Subcutaneous adipose tissue (tissue), 4 donors: ENCODE data around the gene PXK. TPM values are rescaled to one million over a fixed set of nuclear protein-coding genes. Genes with fewer than 3 reads are reported as not detected.

ENCODE experiments used
- CTCF ChIP-seq: fragments of 450-650 bp; IDR thresholded peaks from one replicate; pipeline ENCODE4 v1.5.1; 2016; ENCODE audit warnings: low read depth, mild to moderate bottlenecking, control low read depth, antibody characterized with exemption, moderate library complexity
- total RNA-seq, 4 donors: library from RNA; depleted of rRNA; stranded (reverse); fragments of >200 nt; gene quantifications; one replicate each; pipeline ENCODE4 v1.1.0, GENCODE V29; 2016

The PXK gene
- total RNA-seq, 4 donors from 2014 or later = 27.1 to 53.6 (median 30.7) TPM

GRCh38 chr3:58326267-58326900 lies 6.3 kb upstream of the PXK start:
- TF ChIP-seq CTCF = no peak

DNA sequence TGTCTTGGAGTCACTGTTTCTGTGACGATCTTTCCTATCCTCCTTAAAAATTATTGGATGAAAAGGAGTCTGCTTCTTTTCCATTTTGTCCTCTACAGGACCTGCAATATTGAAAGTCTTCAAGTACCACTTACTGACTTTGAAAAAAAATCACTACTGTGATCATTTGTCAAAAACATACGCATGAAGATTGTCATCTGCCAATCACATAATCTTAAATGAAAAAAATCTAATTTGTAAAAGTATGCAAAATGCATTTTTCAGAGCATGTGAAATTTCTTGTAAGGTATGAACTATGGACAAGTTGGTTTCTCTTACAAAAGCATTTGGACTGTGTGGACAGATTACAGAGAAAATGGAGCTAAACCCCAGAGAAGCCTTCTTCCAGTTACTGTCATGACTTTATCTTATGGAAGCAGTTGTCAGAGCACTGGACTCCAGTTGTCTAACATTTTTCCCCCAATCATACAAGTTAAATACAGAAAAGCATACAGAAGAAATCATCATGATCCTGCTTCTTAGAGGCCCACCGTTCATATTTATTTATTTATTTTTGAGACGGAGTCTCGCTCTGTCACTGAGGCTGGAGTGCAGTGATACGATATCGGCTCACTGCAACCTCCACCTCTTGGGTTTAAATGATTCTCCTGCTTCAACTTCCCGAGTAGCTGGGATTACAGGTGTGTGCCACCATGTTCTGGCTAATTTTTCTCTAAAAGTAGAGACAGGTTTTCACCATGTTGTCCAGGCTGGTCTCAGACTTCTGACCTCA lies 3.4 kb upstream of the PXK start:
- TF ChIP-seq CTCF = no peak

DNA sequence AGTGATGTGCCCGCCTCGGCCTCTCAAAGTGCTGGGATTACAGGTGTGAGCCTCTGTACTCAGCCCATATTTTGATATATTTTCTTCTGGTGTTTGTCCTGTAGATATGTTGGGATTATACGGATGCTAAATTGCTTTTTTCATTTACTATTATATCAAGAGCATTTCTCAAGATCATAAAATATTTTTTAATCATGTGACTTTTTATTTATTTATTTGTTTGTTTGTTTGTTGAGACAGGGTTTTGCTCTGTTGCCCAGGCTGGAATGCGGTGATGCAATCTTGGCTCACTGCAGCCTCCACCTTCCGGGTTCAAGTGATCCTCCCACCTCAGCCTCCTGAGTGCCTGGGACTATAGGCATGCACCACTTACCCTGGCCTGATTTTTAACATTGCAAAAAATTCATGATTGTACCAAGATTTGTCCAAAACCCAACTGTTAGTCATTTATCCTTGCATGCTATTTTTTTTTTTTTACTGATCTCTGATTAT lies 2.7 kb upstream of the PXK start:
- no peak for TF ChIP-seq CTCF

GRCh38 chr3:58331593-58332152 lies 1.0 kb upstream of the PXK start:
- TF ChIP-seq CTCF = no peak

DNA sequence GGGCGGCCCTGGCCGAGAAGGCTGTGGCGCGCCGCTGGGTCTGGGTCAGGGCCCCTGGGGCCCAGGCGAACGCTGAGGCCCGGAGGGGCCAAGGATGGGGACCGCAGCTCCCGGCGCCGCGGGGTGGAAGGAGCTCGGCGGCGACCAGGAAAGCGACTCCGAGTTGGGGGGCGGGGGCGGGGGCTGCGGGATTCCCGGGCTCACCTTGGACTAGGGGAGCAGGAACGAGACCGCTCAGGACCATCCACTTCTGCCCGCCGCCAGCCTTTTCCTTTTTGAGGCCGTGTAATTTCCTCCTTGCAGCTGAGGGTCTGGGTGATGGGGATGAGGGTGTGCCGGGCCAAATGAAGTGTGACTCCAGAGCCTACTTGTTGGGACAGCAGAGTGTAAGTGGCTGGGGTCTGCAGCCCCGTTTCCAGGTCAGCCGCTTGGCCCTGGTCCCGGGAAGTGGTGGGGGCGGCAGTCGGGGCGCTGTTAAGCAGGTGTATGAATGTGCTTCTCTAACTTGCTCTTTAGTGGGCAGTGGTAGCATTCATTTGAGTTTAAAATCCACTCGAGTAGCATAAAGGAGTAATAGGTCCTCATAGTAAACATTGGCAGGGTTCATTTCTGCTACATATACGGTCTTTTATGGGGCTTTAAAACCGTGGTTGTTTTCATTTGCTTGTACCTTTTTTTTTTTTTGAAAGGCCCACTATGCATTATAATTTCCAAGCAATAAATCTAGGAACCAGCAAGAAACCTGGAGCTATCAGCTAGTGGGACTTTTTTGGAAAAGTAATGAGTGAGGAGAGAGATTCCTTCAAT lies 717 bp downstream of the PXK start:
- no peak for TF ChIP-seq CTCF

DNA sequence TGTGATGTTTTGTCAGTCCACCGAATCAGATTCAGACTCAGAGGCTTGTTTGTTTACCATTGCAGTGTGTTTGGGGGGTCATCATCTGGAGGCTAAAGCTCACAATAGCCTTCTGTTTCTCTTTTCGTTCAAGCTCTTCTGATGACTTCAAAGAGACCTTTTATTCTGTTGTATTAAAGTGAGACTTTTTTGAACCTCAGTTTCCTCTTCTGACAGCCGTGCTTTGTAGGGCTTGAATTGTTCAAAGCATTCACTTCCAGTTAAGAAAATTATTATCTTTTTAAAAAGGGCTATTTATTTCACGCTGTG lies 1.3 kb downstream of the PXK start:
- no peak for TF ChIP-seq CTCF

GRCh38 chr3:58334506-58334884 lies 1.8 kb downstream of the PXK start:
- no peak for TF ChIP-seq CTCF
